K562 (cell line): ENCODE results near the gene PLEKHA6. TPM values are rescaled to one million over a fixed set of nuclear protein-coding genes. Genes with fewer than 3 reads are reported as not detected.

Experiments
- ATF2 ChIP-seq: sonication (generic); formaldehyde crosslinking; IDR thresholded peaks from 2 replicates; pipeline ENCODE4 v1.8.1; 2022; ENCODE audit warnings: missing genetic modification reagents
- E2F6 ChIP-seq, 2 experiments: IDR thresholded peaks; 2 replicates each; pipeline ENCODE4 v1.6.1; 2011; ENCODE audit warnings: borderline replicate concordance in 1 of 2, control low read depth in 1 of 2, low read depth in 1 of 2, low read length in 1 of 2, mild to moderate bottlenecking in 1 of 2, mixed read lengths in 1 of 2, moderate library complexity in 1 of 2; ENCODE audit not compliant: insufficient read depth in 1 of 2, insufficient read length in 1 of 2, poor library complexity in 1 of 2, severe bottlenecking in 1 of 2; ENCODE audit errors: extremely low read depth in 1 of 2
- MCM2 ChIP-seq: fragments of 450-650 bp; IDR thresholded peaks from 2 replicates; pipeline ENCODE4 v1.6.1; 2017; ENCODE audit warnings: low read depth, mild to moderate bottlenecking
- MECOM ChIP-seq: fragments of 250-450 bp; sonication (Bioruptor Pico); IDR thresholded peaks from 2 replicates; pipeline ENCODE4 v1.8.0; 2022; ENCODE audit warnings: inconsistent platforms
- NR2F6 ChIP-seq: fragments of 450-650 bp; formaldehyde crosslinking; IDR thresholded peaks from 2 replicates; pipeline ENCODE4 v1.4.0; 2020; ENCODE audit warnings: mild to moderate bottlenecking
- SMARCA4 ChIP-seq: fragments of 450-650 bp; IDR thresholded peaks from 2 replicates; pipeline ENCODE4 v1.6.1; 2016
- THRAP3 ChIP-seq: fragments of 450-650 bp; IDR thresholded peaks from 2 replicates; pipeline ENCODE4 v1.6.1; 2016; ENCODE audit warnings: mild to moderate bottlenecking, inconsistent platforms, borderline replicate concordance
- YY1 ChIP-seq, 3 experiments: IDR thresholded peaks; 2 replicates each; pipeline ENCODE4 v1.6.1; 2011; ENCODE audit warnings: low read length in 2 of 3, mild to moderate bottlenecking in 2 of 3, moderate library complexity in 2 of 3, borderline replicate concordance in 1 of 3, control low read depth in 1 of 3, low read depth in 1 of 3; ENCODE audit not compliant: insufficient read depth in 3 of 3, insufficient replicate concordance in 2 of 3, control insufficient read depth in 1 of 3, insufficient read length in 1 of 3; ENCODE audit errors: extremely low read depth in 1 of 3
- ZNF121 ChIP-seq: sonication (generic); formaldehyde crosslinking; conservative IDR thresholded peaks from 2 replicates; pipeline ENCODE4 v1.8.0; 2022; ENCODE audit warnings: missing genetic modification reagents
- polyA plus RNA-seq, 8 experiments: library from polyadenylated mRNA; depleted of rRNA in 4 of 8; stranded (reverse) in 5 of 8; unstranded in 3 of 8; fragments of >200 nt; fragmentation: Nextera tagmentation in 2 of 8; fragmentation: Illumina TruSeq in 1 of 8; extraction: Ambion mirVana in 2 of 8; extraction: Trizol in 1 of 8; gene quantifications; 2 replicates each; pipeline versions ENCODE4 v1.2.1 to v1.2.3, GENCODE V29; 2011 to 2014; ENCODE audit warnings: inconsistent platforms in 1 of 8, missing spikeins in 1 of 8
- total RNA-seq, 7 experiments: library from RNA; depleted of rRNA in 6 of 7; stranded (reverse); fragments of >200 nt in 6 of 7; fragmentation: Illumina TruSeq in 2 of 7; extraction: Trizol in 2 of 7; gene quantifications; 2 replicates each; pipeline versions ENCODE4 v1.2.1 to v1.2.3, GENCODE V29; 2011 to 2021; ENCODE audit warnings: low replicate concordance in 1 of 7

Gene PLEKHA6
- total and polyA plus RNA-seq, 9 of the 15 experiments (the other 6 are each of a cell fraction or from before 2014, with no cell fraction given): under 0.01 to 0.33 (median 0.01) TPM; not detected in 4

GRCh38 chr1:204385727-204386126 lies 26.0 kb upstream of the PLEKHA6 start (continued):
- no peak for TF ChIP-seq YY1 (IDR thresholded peaks at IDR 0.05; ENCODE audit: borderline replicate concordance in 1 of 3, control insufficient read depth in 1 of 3, extremely low read depth in 1 of 3, insufficient read depth in 3 of 3, insufficient read length in 1 of 3, insufficient replicate concordance in 2 of 3, low read depth in 1 of 3, low read length in 2 of 3)
- no peak for TF ChIP-seq MCM2
- TF ChIP-seq NR2F6: no peak
- no peak for TF ChIP-seq E2F6 (IDR thresholded peaks at IDR 0.05; ENCODE audit: borderline replicate concordance in 1 of 2, extremely low read depth in 1 of 2, insufficient read depth in 1 of 2, insufficient read length in 1 of 2, low read depth in 1 of 2, low read length in 1 of 2, poor library complexity in 1 of 2, severe bottlenecking in 1 of 2)
- TF ChIP-seq ZNF121 (CRISPR knock-in tag): no peak
- no peak for TF ChIP-seq ATF2 (CRISPR knock-in tag)
- no peak for TF ChIP-seq MECOM (CRISPR knock-in tag)
- no peak for TF ChIP-seq SMARCA4
- TF ChIP-seq THRAP3: no peak
